H9 (cell line): Measurements from ENCODE around the gene SPATA16. TPM values are rescaled to one million over a fixed set of nuclear protein-coding genes. Genes with fewer than 3 reads are reported as not detected.

Source experiments
- DNase-seq: peaks from one replicate; pipeline ENCODE4 v3.0.0-alpha.2; 2017
- H2AFZ ChIP-seq: one replicate; pipeline ENCODE4 v1.6.1; 2013; ENCODE audit warnings: mild to moderate bottlenecking, low read length, control low read depth, moderate library complexity
- H2AK5ac ChIP-seq: 2 replicates; pipeline ENCODE4 v1.6.1; 2013; ENCODE audit warnings: low read length, control low read depth, mixed read lengths; ENCODE audit not compliant: insufficient read length
- H2BK120ac ChIP-seq: one replicate; pipeline ENCODE4 v1.6.1; 2013; ENCODE audit warnings: low read depth, mild to moderate bottlenecking, low read length, control low read depth, inconsistent platforms; ENCODE audit not compliant: poor library complexity, severe bottlenecking
- H2BK12ac ChIP-seq: 2 replicates; pipeline ENCODE4 v1.6.1; 2013; ENCODE audit warnings: low read length, control low read depth, mixed read lengths, low read depth; ENCODE audit not compliant: insufficient read length
- H2BK15ac ChIP-seq: 2 replicates; pipeline ENCODE4 v1.6.1; 2013; ENCODE audit warnings: low read depth, low read length, control low read depth
- H2BK20ac ChIP-seq: one replicate; pipeline ENCODE4 v1.6.1; 2013; ENCODE audit warnings: low read depth, mild to moderate bottlenecking, low read length, control low read depth, inconsistent platforms; ENCODE audit not compliant: poor library complexity, severe bottlenecking
- H2BK5ac ChIP-seq: 2 replicates; pipeline ENCODE4 v1.6.1; 2013; ENCODE audit warnings: low read length, control low read depth, mixed read lengths; ENCODE audit not compliant: insufficient read length
- H3K14ac ChIP-seq: 2 replicates; pipeline ENCODE4 v1.6.1; 2013; ENCODE audit warnings: low read length, control low read depth; ENCODE audit not compliant: insufficient read depth
- H3K18ac ChIP-seq: 2 replicates; pipeline ENCODE4 v1.6.1; 2013; ENCODE audit warnings: low read depth, mild to moderate bottlenecking, mixed read lengths, low read length, control low read depth; ENCODE audit not compliant: insufficient read length
- H3K23ac ChIP-seq: 2 replicates; pipeline ENCODE4 v1.6.1; 2013; ENCODE audit warnings: low read length, control low read depth, mixed read lengths, low read depth; ENCODE audit not compliant: insufficient read length
- H3K23me2 ChIP-seq: 2 replicates; pipeline ENCODE4 v1.6.1; 2013; ENCODE audit warnings: low read depth, mild to moderate bottlenecking, mixed read lengths, low read length, control low read depth; ENCODE audit not compliant: insufficient read length, poor library complexity, severe bottlenecking
- H3K27ac ChIP-seq: 2 replicates; pipeline ENCODE4 v1.5.1; 2013; ENCODE audit warnings: low read length, control low read depth, mixed read lengths, low read depth; ENCODE audit not compliant: insufficient read length
- H3K27me3 ChIP-seq: 2 replicates; pipeline ENCODE4 v1.6.1; 2013; ENCODE audit warnings: low read length, control low read depth, inconsistent platforms; ENCODE audit not compliant: insufficient read depth
- H3K4ac ChIP-seq: 2 replicates; pipeline ENCODE4 v1.6.1; 2013; ENCODE audit warnings: low read depth, mild to moderate bottlenecking, control low read depth, inconsistent platforms, low read length, moderate library complexity
- H3K4me1 ChIP-seq: 2 replicates; pipeline ENCODE4 v1.6.1; 2013; ENCODE audit warnings: low read length, control low read depth, inconsistent platforms; ENCODE audit not compliant: insufficient read depth
- H3K4me2 ChIP-seq: 2 replicates; pipeline ENCODE4 v1.6.1; 2013; ENCODE audit warnings: low read length, control low read depth, mixed read lengths; ENCODE audit not compliant: insufficient read length, insufficient read depth
- H3K56ac ChIP-seq: 2 replicates; pipeline ENCODE4 v1.6.1; 2013; ENCODE audit warnings: low read depth, mild to moderate bottlenecking, mixed read lengths, low read length, control low read depth; ENCODE audit not compliant: insufficient read length
- H3K79me1 ChIP-seq: 2 replicates; pipeline ENCODE4 v1.6.1; 2013; ENCODE audit warnings: low read depth, mild to moderate bottlenecking, moderate library complexity, low read length, control low read depth, inconsistent platforms; ENCODE audit not compliant: insufficient read depth, poor library complexity, severe bottlenecking
- H3K79me2 ChIP-seq: 2 replicates; pipeline ENCODE4 v1.6.1; 2013; ENCODE audit warnings: low read length, control low read depth, inconsistent platforms; ENCODE audit not compliant: insufficient read depth
- H3K9ac ChIP-seq: 2 replicates; pipeline ENCODE4 v1.6.1; 2013; ENCODE audit warnings: low read length, control low read depth, mixed read lengths; ENCODE audit not compliant: insufficient read length; ENCODE audit errors: extremely low read depth
- H3K9me3 ChIP-seq: one replicate; pipeline ENCODE4 v1.6.1; 2013; ENCODE audit warnings: low read depth, low read length, inconsistent platforms; ENCODE audit not compliant: control insufficient read depth
- H3T11ph ChIP-seq: one replicate; pipeline ENCODE4 v1.6.1; 2013; ENCODE audit warnings: mild to moderate bottlenecking, low read length, control low read depth, inconsistent platforms
- H4K20me1 ChIP-seq: one replicate; pipeline ENCODE4 v1.6.1; 2013; ENCODE audit not compliant: control insufficient read depth, insufficient read length, insufficient read depth
- H4K5ac ChIP-seq: 2 replicates; pipeline ENCODE4 v1.6.1; 2013; ENCODE audit warnings: low read depth, mild to moderate bottlenecking, mixed read lengths, low read length, control low read depth; ENCODE audit not compliant: insufficient read length
- H4K8ac ChIP-seq: replicated peaks from 2 replicates; pipeline ENCODE4 v1.6.1; 2013; ENCODE audit warnings: low read length, control low read depth, mixed read lengths, low read depth; ENCODE audit not compliant: insufficient read length
- H4K91ac ChIP-seq: 2 replicates; pipeline ENCODE4 v1.6.1; 2013; ENCODE audit warnings: low read depth, mild to moderate bottlenecking, moderate library complexity, mixed read lengths, low read length, control low read depth; ENCODE audit not compliant: insufficient read length
- H3K27ac Mint-ChIP-seq, 3 experiments: 2 replicates in 2 of 3; 3 replicates in 1 of 3; pipeline ENCODE4 v1.8.0; 2020 to 2021; ENCODE audit warnings: mixed read lengths in 3 of 3, mild to moderate bottlenecking in 1 of 3, moderate library complexity in 1 of 3
- H3K27me3 Mint-ChIP-seq: 2 replicates; pipeline ENCODE4 v1.8.0; 2021; ENCODE audit warnings: low read depth, mild to moderate bottlenecking, moderate library complexity, mixed read lengths
- H3K36me3 Mint-ChIP-seq, 3 experiments: 2 replicates in 2 of 3; 3 replicates in 1 of 3; pipeline ENCODE4 v1.8.0; 2020 to 2021; ENCODE audit warnings: low read depth in 3 of 3, mixed read lengths in 3 of 3; ENCODE audit not compliant: insufficient read depth in 1 of 3
- H3K4me1 Mint-ChIP-seq, 2 experiments: 2 replicates each; pipeline ENCODE4 v1.8.0; 2020; ENCODE audit warnings: mixed read lengths in 2 of 2
- H3K4me3 Mint-ChIP-seq, 2 experiments: 2 replicates in 1 of 2; 3 replicates in 1 of 2; pipeline ENCODE4 v1.8.0; 2020 to 2021; ENCODE audit warnings: mild to moderate bottlenecking in 2 of 2, mixed read lengths in 2 of 2, moderate library complexity in 1 of 2
- H3K9me3 Mint-ChIP-seq, 2 experiments: 2 replicates in 1 of 2; 3 replicates in 1 of 2; pipeline ENCODE4 v1.8.0; 2020; ENCODE audit warnings: mild to moderate bottlenecking in 2 of 2, mixed read lengths in 2 of 2, moderate library complexity in 1 of 2
- CTCF ChIP-seq: fragments of 200-600 bp; sonication (generic); conservative IDR thresholded peaks from 3 replicates; pipeline ENCODE4 v1.8.0; 2021; ENCODE audit warnings: antibody characterized with exemption, mild to moderate bottlenecking
- WGBS: extraction: QIAGEN DNeasy Blood & Tissue Kit; methylation state at CpG from one replicate; pipeline ENCODE4 v1.1.7; 2013; ENCODE audit warnings: missing lambda C conversion rate, low lambda C conversion rate, mixed read lengths; ENCODE audit not compliant: insufficient read length; ENCODE audit errors: extremely low coverage; 5-methylcytosine and 5-hydroxymethylcytosine counted together
- total RNA-seq: library from RNA; stranded (reverse); gene quantifications from 2 replicates; pipeline ENCODE4 v1.2.1, GENCODE V29; 2021

SPATA16 gene
- total RNA-seq, 1 experiment from 2014 or later = not detected

DNA sequence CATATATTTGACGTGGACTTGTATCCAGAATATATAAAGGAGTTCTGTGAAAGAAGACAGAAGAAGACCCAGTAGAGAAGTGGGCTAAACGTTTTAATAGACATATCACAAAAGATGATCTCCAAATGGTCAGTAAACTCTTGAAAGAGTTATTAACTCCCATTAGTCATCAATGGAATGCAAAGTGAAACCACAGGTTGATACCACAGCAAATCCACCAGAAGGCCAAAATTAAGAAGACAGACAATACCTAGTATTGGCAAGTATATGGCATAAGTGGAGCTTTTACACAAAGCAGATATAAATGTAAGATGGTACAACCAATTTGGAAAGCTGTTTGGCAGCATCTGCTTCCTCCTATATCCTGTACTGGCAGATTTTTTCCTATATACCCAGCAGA, 6.0 kb downstream of the SPATA16 start:
- H3K4ac ChIP-seq = no peak overlapping the region
- no peak overlapping the region for H3T11ph ChIP-seq
- H3K79me1 ChIP-seq = no peaks in the 10 kb centered on the region
- H2AK5ac ChIP-seq = no peak overlapping the region
- Mint-ChIP-seq H3K4me3 (no peak overlapping the region), H3K9me3 (no peaks in the 10 kb centered on the region), H3K4me1 (peaks cover 13 to 24% of the 10 kb centered on the region in 2 experiments), H3K36me3 (no peaks in the 10 kb centered on the region), H3K27me3 (no peaks in the 10 kb centered on the region), H3K27ac (no peak overlapping the region)
- peaks cover 2% of the 10 kb centered on the region; the same call in 1 of the 2 replicates for H3K4me1 ChIP-seq
- H3K27ac ChIP-seq = no peak overlapping the region
- no peaks in the 10 kb centered on the region for H4K20me1 ChIP-seq
- H4K91ac ChIP-seq = no peak overlapping the region
- no peak overlapping the region for H4K5ac ChIP-seq
- no peak for TF ChIP-seq CTCF
- no peak overlapping the region for H3K14ac ChIP-seq
- H3K56ac ChIP-seq = no peak overlapping the region
- no peaks in the 10 kb centered on the region for H3K27me3 ChIP-seq
- no peak overlapping the region for H3K4me2 ChIP-seq
- no peak overlapping the region for H2AFZ ChIP-seq
- no peak for DNase-seq
- WGBS = no CpG with 5 or more reads among the region's 2 CpGs
- no peak overlapping the region for H3K23ac ChIP-seq
- H3K9ac ChIP-seq = no peak overlapping the region
- no peaks in the 10 kb centered on the region for H3K79me2 ChIP-seq
- no peaks in the 10 kb centered on the region for H3K23me2 ChIP-seq
- H2BK120ac ChIP-seq = no peak overlapping the region
- H2BK5ac ChIP-seq = no peak overlapping the region
- no peak overlapping the region for H2BK12ac ChIP-seq
- H4K8ac ChIP-seq = no peak overlapping the region
- H2BK15ac ChIP-seq = no peak overlapping the region
- no peak overlapping the region for H2BK20ac ChIP-seq
- no peak overlapping the region for H3K18ac ChIP-seq
- no peaks in the 10 kb centered on the region for H3K9me3 ChIP-seq
